Dermis microvascular lymphatic vessel endothelial cell (primary cell): Measurements from ENCODE around the gene CASZ1. TPM values are rescaled to one million over a fixed set of nuclear protein-coding genes. Genes with fewer than 3 reads are reported as not detected.
A peak's percentile ranks its signal among the peaks of the same experiment; 100 is the strongest.

Source experiments
- DNase-seq, 2 donors: peaks; one replicate each; pipeline versions ENCODE4 v3.0.0 to v3.0.0-alpha.2; 2010; ENCODE audit warnings: low read depth in 2 of 2
- total RNA-seq: library from RNA; depleted of rRNA; stranded (reverse); fragments of >200 nt; gene quantifications from 2 replicates; pipeline ENCODE4 v1.2.1, GENCODE V29; 2014

Gene CASZ1
- total RNA-seq, 1 donor from 2014 or later = 1.4 TPM

DNA sequence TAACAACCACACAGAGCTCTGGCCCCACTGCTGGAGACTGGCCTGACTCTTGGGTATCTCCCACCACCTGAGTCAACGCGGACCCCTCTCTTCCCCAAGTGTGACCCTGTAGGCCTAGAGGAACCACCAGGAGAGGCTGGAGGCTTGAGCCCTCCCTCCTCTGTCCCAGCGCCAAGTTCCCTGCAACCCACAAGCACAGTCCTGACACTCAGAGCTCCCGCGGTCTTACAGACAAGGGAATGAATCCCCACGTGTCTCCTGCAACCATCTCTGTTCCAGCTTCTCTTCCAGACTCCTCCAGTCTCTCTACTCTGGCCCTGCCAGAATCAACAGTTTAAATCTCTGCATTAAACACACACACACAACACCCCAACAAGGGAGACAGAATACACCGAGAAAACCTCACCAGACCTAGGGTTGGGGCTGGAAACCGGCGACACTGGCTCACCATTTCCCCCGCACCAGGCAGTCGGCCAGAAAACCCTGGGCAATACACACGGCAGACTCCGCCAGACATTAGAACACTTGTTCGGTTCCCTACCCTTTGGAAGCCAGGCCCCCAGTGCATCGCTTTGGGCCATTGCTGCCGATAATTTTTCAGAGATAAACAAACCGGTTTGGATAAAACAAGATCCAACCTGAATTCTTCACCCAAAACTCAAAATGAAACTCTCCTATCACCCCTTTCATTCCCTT, 21.7 kb downstream of the CASZ1 start:
- no peak for DNase-seq

DNA sequence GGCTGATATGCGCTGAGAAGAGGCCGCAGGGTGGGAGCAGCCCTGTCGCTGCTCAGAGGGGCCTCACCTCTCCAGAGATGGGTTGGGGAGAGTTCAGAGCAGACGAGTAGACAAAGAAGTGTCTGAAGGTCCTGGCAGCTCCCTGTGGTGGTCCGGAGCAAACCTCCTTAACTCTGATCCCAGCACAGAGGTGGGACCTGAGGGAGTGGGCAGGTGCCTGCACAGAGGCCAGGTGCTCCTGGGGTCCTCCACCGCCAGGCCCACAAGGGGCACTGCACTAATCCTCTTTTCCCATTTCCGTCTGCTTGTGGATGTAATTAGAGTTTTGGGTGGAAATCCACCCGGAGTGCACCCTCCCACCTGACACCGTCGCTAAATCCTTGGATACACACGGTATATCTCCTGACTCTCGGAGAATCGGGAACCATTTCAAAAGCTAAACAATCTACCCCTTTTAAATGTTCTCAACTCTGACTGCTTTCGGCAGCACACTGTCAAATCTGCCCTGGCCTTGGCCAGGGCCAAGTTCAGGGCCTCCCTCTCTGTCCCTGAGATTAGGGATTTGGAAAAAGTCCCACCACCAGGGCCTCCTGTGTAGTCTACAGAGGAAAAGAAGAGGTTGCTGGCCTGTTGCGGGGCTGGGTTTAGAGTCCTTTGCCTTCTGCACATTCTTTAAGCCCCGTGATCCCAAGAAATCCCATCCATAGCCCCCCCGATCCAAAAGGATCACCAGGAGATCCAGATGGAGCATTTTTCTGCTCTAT, 22.4 kb downstream of the CASZ1 start:
- no peak for DNase-seq

DNA sequence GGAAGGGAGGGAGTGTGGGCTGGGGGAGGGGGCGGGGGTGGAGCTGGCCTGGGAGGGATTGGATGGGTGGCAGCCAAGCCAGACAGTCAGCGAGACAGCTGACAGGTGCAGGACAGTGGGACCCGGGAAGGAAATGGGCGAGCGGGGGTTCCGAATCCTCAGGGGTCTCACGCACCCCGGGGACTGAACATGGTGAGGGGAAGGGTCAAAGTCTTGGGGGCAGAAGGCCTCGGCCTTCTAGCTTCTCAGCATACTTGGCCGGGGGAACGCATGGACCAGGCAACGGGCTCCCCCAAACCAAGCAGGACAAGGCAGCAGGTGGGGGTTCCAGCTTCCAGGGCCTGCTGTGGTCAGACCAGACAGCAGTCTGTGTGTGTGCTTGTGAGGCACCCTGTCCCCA, 23.1 kb downstream of the CASZ1 start:
- no peak for DNase-seq

DNA sequence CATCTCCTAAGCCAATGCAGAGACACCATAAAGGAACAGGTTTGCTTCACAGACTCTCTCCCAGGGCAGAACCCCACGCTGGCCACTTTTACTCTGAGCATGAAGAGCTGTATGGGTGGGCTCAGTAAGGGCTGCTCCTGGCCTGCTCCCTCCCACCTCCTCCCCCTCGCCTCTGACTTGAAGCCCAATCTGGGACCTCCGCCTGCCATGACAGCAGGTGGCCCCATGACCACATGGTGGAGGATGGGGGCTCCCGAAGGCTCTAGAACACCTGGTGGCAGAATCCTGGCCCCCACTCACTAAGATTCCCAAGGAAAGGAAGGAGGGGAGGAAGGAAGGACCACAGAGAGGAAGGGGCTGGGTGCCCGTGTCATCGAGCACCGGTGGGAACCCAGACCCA, 23.7 kb downstream of the CASZ1 start:
- DNase-seq = no peak

DNA sequence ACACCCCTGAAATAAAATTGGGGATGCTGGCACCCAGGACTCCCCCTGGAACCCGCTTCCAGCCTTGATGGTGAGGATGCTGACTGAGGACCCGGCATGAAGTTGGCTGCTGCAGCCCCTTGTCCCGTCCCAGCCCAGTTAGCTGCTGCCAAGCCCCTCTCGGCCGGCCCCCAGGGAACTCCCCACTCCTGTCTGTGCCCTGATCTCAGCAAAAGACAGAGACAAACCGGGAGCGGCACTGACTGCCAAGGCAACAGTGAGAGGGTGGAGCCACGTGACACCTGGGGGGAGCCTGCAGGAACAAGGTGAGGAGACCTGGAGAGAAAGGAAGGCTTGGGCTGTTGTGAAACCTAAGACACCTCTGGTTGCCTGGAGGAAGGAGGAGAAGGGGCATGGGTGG, 24.7 kb downstream of the CASZ1 start:
- no peak for DNase-seq

DNA sequence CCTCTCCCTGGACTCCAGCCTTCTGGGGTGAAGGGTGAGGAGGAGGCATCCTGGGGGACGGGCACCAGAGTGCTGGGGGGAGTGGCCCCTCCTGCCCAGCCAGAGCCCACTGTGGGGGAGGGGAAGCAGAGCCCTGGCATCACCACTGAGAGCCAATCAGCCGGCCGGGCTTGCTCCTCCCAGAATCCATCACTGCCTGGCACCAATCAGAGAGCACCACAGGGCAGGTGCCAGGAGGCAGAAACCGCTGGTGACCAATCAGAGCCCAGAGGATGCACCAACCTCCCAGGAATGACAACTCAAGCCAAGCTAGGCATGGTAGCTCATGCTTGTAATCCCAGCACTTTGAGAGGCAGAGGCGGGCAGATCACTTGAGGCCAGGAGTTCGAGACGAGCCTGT, 27.9 kb downstream of the CASZ1 start:
- DNase-seq = no peak

DNA sequence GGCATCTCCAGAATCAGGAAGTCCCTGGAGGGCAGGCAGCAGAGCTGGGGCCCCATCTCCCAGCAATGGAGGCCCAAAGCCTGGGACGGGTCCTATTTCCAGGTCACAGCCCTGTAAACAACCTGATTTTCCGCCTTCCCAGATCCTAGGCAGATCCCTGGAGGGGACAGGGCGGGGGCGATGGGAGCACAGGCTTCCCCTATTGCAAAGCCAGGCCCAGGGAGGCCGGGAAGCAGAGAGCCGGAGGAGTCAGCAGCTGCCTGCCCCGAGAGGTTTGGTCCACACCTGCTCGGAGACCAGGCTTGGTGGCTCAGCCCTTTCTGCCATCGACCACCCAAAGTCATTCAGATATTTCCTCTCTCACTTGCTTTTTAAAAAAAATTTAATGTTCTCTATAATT, 29.2 kb downstream of the CASZ1 start:
- DNase-seq = no peak

DNA sequence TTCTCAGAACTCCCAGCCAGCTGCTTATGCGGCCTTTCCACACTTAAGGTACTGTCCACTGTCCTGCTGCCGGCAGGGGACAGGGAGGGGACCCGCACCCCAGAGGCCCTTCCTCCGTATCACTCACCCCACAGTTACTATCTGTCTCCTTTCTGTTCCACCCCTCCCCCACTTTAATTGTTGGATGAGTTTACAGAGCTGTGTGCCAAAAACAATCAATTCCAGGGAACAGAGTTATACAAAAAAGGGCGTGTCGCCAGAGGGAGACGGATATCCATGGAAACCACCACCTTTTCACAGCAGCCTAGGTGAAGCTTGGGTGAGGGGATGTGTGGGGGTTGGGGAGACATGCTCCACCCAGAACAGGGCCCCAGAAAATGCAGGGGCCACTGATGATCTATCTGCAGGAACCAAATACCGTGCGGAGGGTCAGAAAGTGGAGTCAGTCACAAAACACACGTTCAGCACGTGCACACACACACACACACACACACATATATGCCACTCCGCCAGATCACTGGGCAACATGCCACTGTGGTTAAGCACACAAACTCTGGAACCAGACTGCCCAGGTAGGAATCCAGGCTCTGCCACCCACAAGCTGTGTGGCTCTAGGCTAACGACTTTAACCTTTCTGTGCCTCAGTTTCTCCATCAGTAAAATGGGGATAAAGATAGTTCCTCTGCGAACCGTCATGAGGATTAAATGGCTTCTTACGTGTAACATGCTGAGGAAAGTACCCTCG, 30.5 kb downstream of the CASZ1 start:
- peak; percentile 39 to 80 for DNase-seq

DNA sequence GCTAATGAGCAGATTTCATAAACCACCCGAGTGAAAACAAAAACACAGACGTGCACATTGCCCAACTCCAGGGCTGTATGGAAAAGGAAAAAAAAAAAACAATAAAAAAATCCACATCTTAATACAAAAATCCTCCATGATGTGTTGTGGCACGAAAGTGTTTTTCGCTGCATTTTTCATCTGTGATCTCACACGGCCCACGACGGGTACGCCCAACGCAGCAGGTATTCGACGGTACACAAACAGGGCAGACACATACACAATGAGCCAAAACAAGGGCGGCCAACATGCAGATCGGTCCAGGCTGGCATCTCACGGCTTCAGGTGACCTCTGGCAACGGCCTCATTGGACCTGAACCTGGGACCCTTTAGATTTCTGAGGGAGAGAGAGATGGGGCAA, 31.1 kb downstream of the CASZ1 start:
- DNase-seq = no peak

DNA sequence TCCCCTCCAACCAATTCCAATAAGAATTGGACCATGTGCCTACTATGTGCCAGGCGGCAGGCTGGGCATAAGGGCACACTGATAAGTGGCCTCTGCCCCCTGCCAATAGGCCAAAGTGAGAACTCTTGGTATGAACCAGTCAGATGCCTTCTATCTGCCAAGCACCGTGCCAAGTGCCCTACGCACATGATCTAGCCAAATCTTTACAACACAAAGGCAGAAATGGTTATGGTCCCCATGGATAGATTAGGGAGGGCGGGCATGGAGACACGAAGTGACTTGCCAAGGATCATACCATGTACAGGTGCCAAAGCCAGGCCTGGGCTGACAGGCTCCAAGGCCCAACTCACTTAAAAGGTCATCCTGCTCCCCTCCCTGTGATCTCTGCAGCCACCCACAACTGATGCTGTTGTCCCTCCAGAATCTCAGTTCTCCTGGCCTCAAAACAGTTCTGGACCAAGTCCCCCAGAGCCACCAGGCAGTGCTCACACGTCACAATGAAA, 32.1 kb downstream of the CASZ1 start:
- DNase-seq = no peak

DNA sequence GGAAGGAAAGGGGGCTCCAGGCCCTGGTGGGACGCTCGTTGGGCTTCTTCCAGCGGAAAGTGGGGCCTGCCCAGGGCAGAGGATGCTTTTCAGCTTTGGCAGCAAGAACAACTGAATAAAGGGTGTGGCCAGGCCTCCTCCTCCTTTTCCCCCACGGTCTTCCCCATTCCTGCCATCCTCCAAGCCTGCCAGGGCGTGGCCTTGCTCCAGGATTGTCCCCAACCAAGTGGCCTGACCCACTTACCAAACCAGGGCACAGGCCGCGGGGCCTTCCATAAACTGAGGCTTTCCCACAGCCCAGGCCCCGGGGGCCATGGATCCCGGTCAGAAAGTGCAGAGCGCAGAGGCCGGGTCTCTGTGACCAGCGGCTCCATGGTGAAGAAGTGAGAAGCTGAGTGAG, 33.6 kb downstream of the CASZ1 start:
- no peak for DNase-seq

DNA sequence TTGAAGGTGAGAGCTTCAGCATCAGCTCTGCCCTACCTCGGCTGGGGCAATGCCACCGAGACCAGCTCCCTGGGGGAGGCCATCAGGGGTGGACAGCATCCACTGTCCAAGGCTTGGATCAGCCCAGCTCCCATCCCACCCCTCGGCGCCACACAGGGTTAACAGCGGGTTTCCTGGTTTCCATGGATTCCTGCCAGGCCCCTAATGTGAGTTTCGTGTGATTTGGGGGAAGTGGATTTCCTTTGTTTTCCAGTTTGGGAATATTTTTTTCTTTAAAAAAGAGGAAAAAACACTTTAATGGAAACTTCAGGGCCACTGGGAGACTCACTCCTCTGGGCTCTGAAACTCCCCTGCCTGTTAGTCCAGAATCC, 34.3 kb downstream of the CASZ1 start:
- peak; percentile 68 to 86 for DNase-seq

DNA sequence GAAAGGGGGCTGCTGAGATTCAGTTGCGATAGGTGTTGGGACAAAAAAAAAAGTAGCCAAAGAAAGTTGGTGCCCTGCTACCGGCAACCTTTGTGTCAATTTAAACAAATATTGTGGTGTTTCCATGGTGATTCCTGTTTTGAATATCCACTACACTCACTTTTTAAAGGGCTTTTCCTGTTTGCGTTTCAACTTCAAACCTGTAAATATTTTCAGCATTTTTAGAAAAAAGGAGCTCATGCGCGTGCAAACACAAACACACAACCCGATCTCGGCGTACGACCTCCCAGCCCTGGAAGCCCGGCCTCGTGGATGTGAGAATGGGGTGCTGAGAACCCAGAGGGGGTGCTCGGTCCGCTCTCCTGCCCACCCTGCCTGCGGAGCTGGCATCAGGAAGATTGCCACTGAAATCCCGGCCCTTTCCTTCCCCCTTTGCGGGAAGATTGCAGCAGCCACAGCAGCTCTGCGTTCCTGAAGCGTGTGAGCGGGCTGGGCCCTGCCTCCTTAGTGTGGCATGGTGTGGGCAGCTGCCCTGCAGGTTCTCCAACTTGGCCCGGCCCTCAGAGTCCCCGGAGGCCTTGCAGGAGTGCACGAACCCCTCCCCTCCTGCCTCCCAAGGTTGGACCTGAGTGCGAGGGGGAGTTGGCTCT, 34.8 kb downstream of the CASZ1 start:
- peak; percentile 76 to 93 for DNase-seq

DNA sequence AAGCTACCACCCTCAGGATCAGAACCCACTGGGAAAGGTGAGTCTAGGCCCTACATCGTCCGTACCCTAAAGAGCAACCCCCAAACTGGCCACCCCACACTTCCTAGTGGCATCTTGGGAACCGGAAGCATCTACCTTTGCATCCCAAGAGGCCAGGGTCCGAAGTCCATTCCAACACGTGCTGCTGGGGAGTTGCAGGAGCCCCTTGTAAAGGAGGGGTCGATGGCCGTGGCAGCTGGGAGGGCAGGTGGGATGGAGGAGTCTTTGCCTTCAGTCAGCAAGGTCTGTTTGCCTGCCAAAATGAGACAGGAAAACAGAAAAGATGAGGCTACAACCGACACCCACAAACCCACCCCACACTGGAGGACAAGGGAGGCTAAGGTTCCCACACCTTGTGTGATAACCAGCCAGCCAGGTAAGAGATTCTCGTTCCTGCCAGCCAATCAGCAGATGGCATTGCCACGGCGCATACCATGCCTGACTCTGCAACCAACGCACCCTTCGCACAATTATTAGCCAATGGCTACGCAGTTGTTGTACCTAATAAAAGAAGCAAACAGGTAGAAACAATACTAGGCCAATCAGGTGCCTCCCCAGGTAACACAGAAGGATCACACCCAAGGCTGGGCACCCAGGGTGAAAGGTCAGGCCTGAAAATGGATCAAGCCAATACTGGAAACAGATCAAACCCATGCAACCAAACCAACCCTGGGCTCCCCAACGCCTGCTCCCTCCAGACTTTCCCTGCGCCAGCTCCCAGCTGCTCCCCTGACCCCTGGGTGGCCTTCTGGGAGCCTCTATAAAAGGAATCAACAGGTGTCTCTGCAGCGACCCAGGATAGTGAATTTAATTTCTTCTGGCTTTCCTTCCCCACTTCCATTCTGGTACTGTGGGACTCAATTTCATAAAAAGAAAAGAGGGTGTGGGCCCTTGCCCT, 35.6 kb downstream of the CASZ1 start:
- no peak for DNase-seq

DNA sequence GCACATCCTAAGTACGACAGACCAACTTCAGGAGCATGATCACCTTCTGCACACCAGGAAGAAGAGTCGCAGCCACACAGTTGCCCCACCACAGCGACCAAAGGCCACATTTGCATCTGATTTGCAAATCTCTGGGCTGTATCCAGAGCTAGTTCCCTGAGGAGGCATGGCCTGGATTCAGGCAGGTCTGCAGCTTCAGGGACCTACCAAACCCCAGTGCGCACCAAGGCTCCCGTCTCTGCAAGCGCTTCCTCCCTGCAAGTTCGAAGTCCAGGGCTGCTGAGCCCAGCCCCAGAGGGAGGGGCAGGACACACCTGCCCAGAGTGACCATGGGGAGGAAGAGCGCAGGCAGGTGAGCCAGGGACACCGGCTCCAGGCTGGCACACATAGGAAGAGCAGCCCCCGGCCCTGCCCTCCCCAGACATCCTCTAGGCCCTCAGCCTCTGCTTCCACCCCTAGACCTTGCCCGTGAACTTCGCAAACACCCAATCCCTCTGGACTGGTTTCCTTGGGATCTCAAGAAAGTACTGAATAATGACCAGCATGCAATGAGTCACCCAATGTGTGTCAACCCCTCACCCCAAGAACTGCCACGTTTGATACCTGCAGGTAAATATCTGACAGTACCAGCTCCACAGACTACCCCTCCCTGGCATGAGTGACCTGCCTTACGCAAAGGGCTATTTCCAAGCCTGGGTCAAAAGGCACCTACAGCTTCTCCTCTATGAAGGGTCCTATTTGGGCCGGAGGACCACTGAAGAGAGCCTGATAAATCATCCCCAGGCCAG, 36.8 kb downstream of the CASZ1 start:
- DNase-seq = no peak

DNA sequence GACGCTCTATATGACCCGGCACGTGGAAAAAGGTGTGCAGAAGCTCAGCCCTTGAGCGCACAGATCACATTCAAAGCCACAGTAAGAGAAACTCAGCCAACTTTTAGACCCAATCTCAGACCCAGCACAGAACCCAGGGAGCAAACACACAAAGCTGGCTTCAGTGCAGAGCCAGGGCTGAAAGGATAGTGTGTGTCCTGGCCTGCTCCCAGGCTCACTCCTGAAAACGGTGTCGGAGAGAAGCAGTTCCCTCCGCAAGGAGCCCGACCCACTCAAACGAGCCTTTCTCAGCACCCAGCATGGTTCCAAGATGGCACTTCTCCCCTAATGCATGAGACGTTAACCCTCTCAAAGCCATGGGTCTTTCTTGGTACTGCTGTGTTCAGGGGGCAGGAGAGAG, 39.6 kb downstream of the CASZ1 start:
- no peak for DNase-seq

DNA sequence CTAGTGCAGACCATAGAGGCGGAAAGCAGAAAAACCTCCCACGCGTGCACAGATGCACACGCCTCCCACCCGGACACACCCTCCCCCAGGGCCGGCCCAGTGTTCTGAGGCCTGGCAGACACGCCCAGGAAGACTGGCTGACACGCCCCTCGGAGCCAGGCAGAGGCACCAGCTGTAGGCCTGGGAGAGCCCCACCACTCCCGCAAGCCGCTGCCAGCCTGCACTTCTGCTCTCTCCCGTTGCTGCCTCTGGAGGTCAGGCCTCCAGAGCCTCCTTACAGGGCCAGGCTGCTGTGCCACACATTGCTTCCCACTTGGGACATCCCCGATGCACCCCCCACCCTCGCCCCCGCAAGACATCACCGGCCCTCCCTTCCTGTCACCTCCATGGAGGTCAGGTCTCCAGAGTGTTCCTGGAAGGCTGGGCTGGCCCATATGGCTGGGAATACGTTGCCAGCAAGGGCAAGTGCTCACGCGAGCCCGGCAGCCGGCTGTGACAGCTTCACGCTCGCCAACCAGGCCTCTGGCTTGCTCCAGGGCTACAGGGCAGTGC, 40.4 kb downstream of the CASZ1 start:
- DNase-seq = peak; percentile 27 to 38

DNA sequence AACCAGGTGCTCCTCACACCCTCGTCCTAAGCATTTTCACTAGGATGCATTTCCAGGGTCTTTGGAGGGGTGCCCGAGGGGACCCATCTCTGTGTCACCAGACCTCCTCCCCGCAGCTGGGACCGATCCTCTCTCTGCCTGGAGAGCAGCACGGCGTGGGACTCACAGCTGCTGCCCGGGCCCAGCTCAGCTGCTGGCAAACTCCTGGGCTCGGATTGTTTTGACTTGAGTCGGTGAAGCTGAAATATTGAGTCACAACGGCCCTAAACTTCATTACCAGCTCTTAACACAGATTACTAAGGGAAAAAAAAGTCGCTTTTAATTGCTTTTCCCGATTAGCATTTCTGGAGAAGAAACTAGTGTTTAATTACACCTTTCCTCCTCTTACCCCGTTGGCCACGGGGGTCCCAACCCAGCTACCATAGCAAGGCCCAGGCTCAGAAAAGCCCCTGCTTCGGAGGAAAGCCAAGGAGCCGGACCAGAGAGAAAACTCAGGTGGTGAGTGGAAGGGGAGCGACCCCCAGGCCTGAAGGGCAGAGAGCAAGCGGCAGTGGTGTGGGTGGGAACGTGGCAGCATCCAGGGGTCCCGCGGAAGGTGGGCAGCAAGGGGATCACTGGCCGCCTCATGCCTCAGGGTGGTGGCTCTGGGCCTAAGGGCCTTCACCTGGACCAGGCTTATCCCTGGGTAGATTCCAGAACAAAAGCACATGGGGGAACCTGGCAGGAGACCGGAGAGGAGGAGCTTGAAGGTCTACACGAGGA, 41.7 kb downstream of the CASZ1 start:
- DNase-seq = no peak

DNA sequence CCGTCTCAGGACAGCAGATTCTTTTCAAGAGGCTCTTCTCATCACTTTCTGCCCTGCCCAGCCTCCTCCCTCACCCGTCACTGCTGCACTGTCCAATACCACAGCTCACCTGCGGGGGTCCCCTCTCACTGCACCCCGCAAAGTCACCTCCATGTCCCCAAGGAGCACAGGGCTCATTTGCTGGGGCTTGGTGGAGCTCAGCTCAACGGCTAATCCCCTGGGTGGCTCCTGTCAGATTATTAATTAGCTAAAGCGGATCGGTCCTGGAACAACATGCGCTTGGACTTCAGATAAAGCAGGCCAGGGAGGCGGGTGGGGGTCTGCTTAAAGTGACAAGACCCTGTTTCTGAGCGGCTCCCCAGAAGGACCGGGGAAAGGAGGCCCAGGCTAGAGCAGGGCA, 43.1 kb downstream of the CASZ1 start:
- DNase-seq = no peak
